HG03066 (cell line): ENCODE measurements around the gene TNNT3.

Source experiments
- ATAC-seq: cut with Tn5 transposase; IDR thresholded peaks from one replicate; pipeline ENCODE4 v1.9.1; 2021; ENCODE audit warnings: low read depth; ENCODE audit not compliant: unreplicated experiment

TNNT3 gene

GRCh38 chr11:1920128-1920908 is 815 bp downstream of the TNNT3 start:
- ATAC-seq = no peak

- ATAC-seq = no peak
Measured at GRCh38 chr11:1920909-1921573, 1.5 kb downstream of the TNNT3 start.

- no peak for ATAC-seq
Measured at GRCh38 chr11:1921574-1922141, 2.2 kb downstream of the TNNT3 start.

GRCh38 chr11:1922481-1923081 is 3.1 kb downstream of the TNNT3 start:
- ATAC-seq = no peak

GRCh38 chr11:1923201-1923956 is 3.9 kb downstream of the TNNT3 start:
- no peak for ATAC-seq

GRCh38 chr11:1924181-1924580 is 4.7 kb downstream of the TNNT3 start:
- ATAC-seq = no peak

- no peak for ATAC-seq
Measured at GRCh38 chr11:1924646-1925372, 5.3 kb downstream of the TNNT3 start.

- ATAC-seq = no peak
Measured at GRCh38 chr11:1925373-1926155, 6.1 kb downstream of the TNNT3 start.

GRCh38 chr11:1926156-1927025 is 6.9 kb downstream of the TNNT3 start:
- ATAC-seq = no peak

GRCh38 chr11:1927026-1927847 is 7.7 kb downstream of the TNNT3 start:
- no peak for ATAC-seq

GRCh38 chr11:1927848-1928469 is 8.5 kb downstream of the TNNT3 start:
- no peak for ATAC-seq

- ATAC-seq = no peak
Measured at GRCh38 chr11:1928470-1928890, 9.0 kb downstream of the TNNT3 start.

- ATAC-seq = no peak
Measured at GRCh38 chr11:1928891-1929541, 9.5 kb downstream of the TNNT3 start.

GRCh38 chr11:1929621-1930461 is 10.3 kb downstream of the TNNT3 start:
- no peak for ATAC-seq

- no peak for ATAC-seq
Measured at GRCh38 chr11:1930462-1930830, 10.9 kb downstream of the TNNT3 start.
